Prostate gland (tissue), 2 donors: Measurements from ENCODE around the gene HDHD2. TPM values are rescaled to one million over a fixed set of nuclear protein-coding genes. Genes with fewer than 3 reads are reported as not detected.

Source experiments
- DNase-seq: peaks from one replicate; pipeline ENCODE4 v3.0.0-alpha.2; 2019; ENCODE audit warnings: low spot score
- H3K27ac ChIP-seq, 2 donors: fragments of 200-600 bp; sonication (generic); 2 replicates each; pipeline ENCODE4 v1.5.1; 2017 to 2019
- H3K27me3 ChIP-seq: fragments of 200-600 bp; sonication (generic); replicated peaks from 2 replicates; pipeline ENCODE4 v1.5.1; 2019; ENCODE audit not compliant: insufficient read depth
- H3K36me3 ChIP-seq, 2 donors: fragments of 200-600 bp; sonication (generic); 1 replicate in 1 of 2; 2 replicates in 1 of 2; pipeline versions ENCODE4 v1.5.1 to v1.8.1; 2017 to 2019
- H3K4me1 ChIP-seq: fragments of 200-600 bp; sonication (generic); replicated peaks from 2 replicates; pipeline ENCODE4 v1.5.1; 2019
- H3K4me3 ChIP-seq, 2 donors: fragments of 200-600 bp; sonication (generic); 2 replicates each; pipeline ENCODE4 v1.5.1; 2017 to 2019
- H3K9me3 ChIP-seq: fragments of 200-600 bp; sonication (generic); 2 replicates; pipeline ENCODE4 v1.5.1; 2017
- POLR2A ChIP-seq: fragments of 450-650 bp; IDR thresholded peaks from one replicate; pipeline ENCODE4 v1.6.1; 2016; ENCODE audit warnings: antibody characterized with exemption, mild to moderate bottlenecking
- POLR2AphosphoS5 ChIP-seq: sonication (generic); formaldehyde crosslinking; IDR thresholded peaks from one replicate; pipeline ENCODE4 v1.6.1; 2017; ENCODE audit warnings: antibody characterized with exemption
- WGBS: methylation state at CpG from one replicate; pipeline ENCODE4 v1.1.5; 2018; 5-methylcytosine and 5-hydroxymethylcytosine counted together
- intact Hi-C: fragments of 100-400 bp; cut with DNase I; formaldehyde crosslinking; loops from one replicate; pipeline ENCODE4 v1.14.2; 2022
- total RNA-seq, 2 donors: library from RNA; depleted of rRNA; stranded (reverse); fragments of >200 nt; gene quantifications; one replicate each; pipeline ENCODE4 v1.1.0, GENCODE V29; 2016
- TF ChIP-seq, protein P1 (sequence below), 4 experiments: fragments of 200-600 bp in 2 of 4; fragments of 450-650 bp in 2 of 4; sonication (generic) in 2 of 4; IDR thresholded peaks; 1 replicate in 3 of 4; 2 replicates in 1 of 4; pipeline ENCODE4 v1.5.1; 2016 to 2019; ENCODE audit warnings: antibody characterized with exemption in 4 of 4, mild to moderate bottlenecking in 2 of 4, moderate library complexity in 2 of 4

HDHD2 gene
- total RNA-seq, 2 donors from 2014 or later, result 37.3 to 56.3 TPM

GRCh38 chr18:47077111-47077510, 73.2 kb downstream of the HDHD2 start:
- 76% methylated on average over 7 of the region's 7 CpGs for WGBS
- intact Hi-C loops, result no loop called here
- DNase-seq, result no peak
- Histone ChIP-seq H3K36me3 (no peaks in the 10 kb centered on the region), H3K27ac (no peak overlapping the region), H3K27me3 (no peaks in the 10 kb centered on the region), H3K9me3 (no peaks in the 10 kb centered on the region), H3K4me1 (no peaks in the 10 kb centered on the region), H3K4me3 (no peak overlapping the region)
- no peak for TF ChIP-seq POLR2AphosphoS5
- TF ChIP-seq, protein P1, sequence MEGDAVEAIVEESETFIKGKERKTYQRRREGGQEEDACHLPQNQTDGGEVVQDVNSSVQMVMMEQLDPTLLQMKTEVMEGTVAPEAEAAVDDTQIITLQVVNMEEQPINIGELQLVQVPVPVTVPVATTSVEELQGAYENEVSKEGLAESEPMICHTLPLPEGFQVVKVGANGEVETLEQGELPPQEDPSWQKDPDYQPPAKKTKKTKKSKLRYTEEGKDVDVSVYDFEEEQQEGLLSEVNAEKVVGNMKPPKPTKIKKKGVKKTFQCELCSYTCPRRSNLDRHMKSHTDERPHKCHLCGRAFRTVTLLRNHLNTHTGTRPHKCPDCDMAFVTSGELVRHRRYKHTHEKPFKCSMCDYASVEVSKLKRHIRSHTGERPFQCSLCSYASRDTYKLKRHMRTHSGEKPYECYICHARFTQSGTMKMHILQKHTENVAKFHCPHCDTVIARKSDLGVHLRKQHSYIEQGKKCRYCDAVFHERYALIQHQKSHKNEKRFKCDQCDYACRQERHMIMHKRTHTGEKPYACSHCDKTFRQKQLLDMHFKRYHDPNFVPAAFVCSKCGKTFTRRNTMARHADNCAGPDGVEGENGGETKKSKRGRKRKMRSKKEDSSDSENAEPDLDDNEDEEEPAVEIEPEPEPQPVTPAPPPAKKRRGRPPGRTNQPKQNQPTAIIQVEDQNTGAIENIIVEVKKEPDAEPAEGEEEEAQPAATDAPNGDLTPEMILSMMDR (IDR thresholded peaks at IDR 0.05), result no peak
- TF ChIP-seq POLR2A, result no peak

DNA sequence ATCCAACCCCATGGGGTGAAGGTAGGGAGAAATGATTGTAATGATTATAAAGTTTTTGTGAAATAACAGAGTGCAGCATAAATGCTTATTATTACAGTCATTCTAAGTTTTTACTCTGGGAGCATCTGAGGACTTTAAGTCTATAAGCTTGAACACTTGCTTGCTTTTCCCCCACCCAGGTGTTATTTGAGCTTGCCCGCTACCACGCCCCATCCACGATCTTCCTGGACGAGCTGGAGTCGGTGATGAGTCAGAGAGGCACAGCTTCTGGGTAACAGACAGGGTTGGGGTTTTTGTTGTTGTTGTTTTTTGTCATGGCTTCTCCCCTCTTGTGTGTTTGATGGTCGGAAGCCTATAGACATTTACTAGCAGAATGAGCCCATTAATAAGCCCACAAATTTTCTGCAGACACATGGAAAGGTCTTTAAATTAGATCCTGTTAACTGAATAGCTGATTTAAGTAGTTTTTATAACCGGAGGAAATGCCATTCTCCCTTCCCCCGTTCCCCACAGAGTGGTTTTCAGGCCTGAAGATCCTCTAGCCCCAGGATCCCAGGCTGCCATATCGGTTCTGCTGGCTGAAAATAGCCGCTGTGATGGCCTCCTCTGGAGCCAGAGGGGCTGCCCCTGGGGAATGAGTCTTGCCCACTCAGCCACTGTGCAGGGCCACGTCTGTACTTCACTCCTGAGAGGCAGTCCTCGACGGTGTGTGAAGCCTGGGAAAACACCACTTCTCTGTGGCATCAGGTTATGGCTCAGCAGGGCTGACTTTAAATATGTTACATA, 75.0 kb downstream of the HDHD2 start:
- Histone ChIP-seq H3K27me3 (no peaks in the 10 kb centered on the region), H3K4me1 (no peaks in the 10 kb centered on the region), H3K36me3 (no peaks in the 10 kb centered on the region), H3K4me3 (no peak overlapping the region), H3K9me3 (no peaks in the 10 kb centered on the region), H3K27ac (no peak overlapping the region)
- TF ChIP-seq, protein P1 (IDR thresholded peaks at IDR 0.05), result no peak
- TF ChIP-seq POLR2AphosphoS5 (no peak), POLR2A (no peak)
- intact Hi-C loops, result no loop called here
- no peak for DNase-seq
- WGBS, result 40% methylated on average over 13 of the region's 13 CpGs

GRCh38 chr18:47067648-47068047, 82.7 kb downstream of the HDHD2 start:
- TF ChIP-seq, protein P1 (IDR thresholded peaks at IDR 0.05), result no peak
- TF ChIP-seq POLR2AphosphoS5, result no peak
- no peak for TF ChIP-seq POLR2A
- intact Hi-C loops, result no loop called here
- DNase-seq, result no peak
- Histone ChIP-seq H3K27me3 (no peaks in the 10 kb centered on the region), H3K9me3 (no peaks in the 10 kb centered on the region), H3K4me3 (no peak overlapping the region), H3K27ac (no peak overlapping the region), H3K36me3 (no peaks in the 10 kb centered on the region), H3K4me1 (no peaks in the 10 kb centered on the region)
- 73% methylated on average over 3 of the region's 3 CpGs for WGBS

DNA sequence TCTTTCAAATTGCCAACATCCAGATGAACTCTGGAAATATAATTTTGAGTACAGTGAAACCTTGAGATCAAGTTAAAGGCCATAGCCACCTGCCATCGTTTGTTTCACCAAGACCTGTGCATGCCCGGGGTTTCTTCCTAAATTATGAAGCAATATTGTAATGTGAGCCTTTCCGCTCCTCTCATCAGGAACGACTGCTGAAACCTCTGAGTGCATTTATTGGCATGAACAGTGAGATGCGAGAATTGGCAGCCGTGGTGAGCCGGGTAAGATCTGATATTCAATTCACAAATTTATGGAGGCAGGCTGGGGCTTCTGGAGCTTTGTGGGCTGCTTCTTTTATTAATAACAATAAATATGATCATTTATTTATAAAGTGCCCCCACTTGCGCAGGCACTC, 87.2 kb downstream of the HDHD2 start:
- intact Hi-C loops, result no loop called here
- Histone ChIP-seq H3K27ac (no peak overlapping the region), H3K36me3 (no peaks in the 10 kb centered on the region), H3K4me1 (no peaks in the 10 kb centered on the region), H3K4me3 (no peak overlapping the region), H3K9me3 (no peaks in the 10 kb centered on the region), H3K27me3 (no peaks in the 10 kb centered on the region)
- DNase-seq, result no peak
- TF ChIP-seq POLR2A (no peak), POLR2AphosphoS5 (no peak)
- TF ChIP-seq, protein P1 (IDR thresholded peaks at IDR 0.05), result no peak
- WGBS, result 85% methylated on average over 8 of the region's 8 CpGs

- no peaks in the 10 kb centered on the region for H3K27me3 ChIP-seq
- no peaks in the 10 kb centered on the region for H3K9me3 ChIP-seq
- 69% methylated on average over 2 of the region's 2 CpGs for WGBS
- TF ChIP-seq, protein P1 (IDR thresholded peaks at IDR 0.05), result no peak
- TF ChIP-seq POLR2AphosphoS5, result no peak
- TF ChIP-seq POLR2A, result no peak
- no peak overlapping the region for H3K27ac ChIP-seq
- H3K4me1 ChIP-seq, result no peaks in the 10 kb centered on the region
- intact Hi-C loops, result no loop called here
- no peaks in the 10 kb centered on the region for H3K36me3 ChIP-seq
- DNase-seq, result no peak
- no peak overlapping the region for H3K4me3 ChIP-seq
Observed at GRCh38 chr18:47062471-47062870, 87.8 kb downstream of the HDHD2 start.
